Small intestine (tissue), 7 donors: ENCODE data around the gene DTNB. TPM values are rescaled to one million over a fixed set of nuclear protein-coding genes. Genes with fewer than 3 reads are reported as not detected.

Experiments used
- DNase-seq, 2 donors: peaks; one replicate each; pipeline versions ENCODE4 v3.0.0 to v3.0.0-alpha.2; 2013
- FAIRE-seq: peaks from 2 replicates; lab custom pipeline; 2012; peaks lifted over from hg19 to GRCh38; lab: Jason Lieb, UNC
- H3K27ac ChIP-seq, 3 donors: one replicate each; pipeline ENCODE4 v1.5.1; 2013; ENCODE audit warnings: low read length in 2 of 3, mild to moderate bottlenecking in 2 of 3, control low read depth in 1 of 3, inconsistent platforms in 1 of 3, low read depth in 1 of 3, moderate library complexity in 1 of 3
- H3K27me3 ChIP-seq, 3 donors: one replicate each; pipeline ENCODE4 v1.6.1; 2013; ENCODE audit warnings: low read length in 3 of 3, inconsistent platforms in 1 of 3; ENCODE audit not compliant: control insufficient read depth in 3 of 3, insufficient read depth in 3 of 3
- H3K36me3 ChIP-seq, 3 donors: one replicate each; pipeline ENCODE4 v1.6.1; 2013; ENCODE audit warnings: low read length in 3 of 3, inconsistent platforms in 1 of 3, low read depth in 1 of 3, mild to moderate bottlenecking in 1 of 3, moderate library complexity in 1 of 3; ENCODE audit not compliant: control insufficient read depth in 3 of 3, insufficient read depth in 2 of 3
- H3K4me1 ChIP-seq, 3 donors: one replicate each; pipeline ENCODE4 v1.6.1; 2013; ENCODE audit warnings: low read length in 2 of 3, inconsistent platforms in 1 of 3, low read depth in 1 of 3, mild to moderate bottlenecking in 1 of 3, moderate library complexity in 1 of 3; ENCODE audit not compliant: control insufficient read depth in 3 of 3, insufficient read depth in 2 of 3
- H3K4me3 ChIP-seq, 3 donors: one replicate each; pipeline ENCODE4 v1.5.1; 2013; ENCODE audit warnings: low read length in 3 of 3, control low read depth in 1 of 3, inconsistent platforms in 1 of 3, low read depth in 1 of 3, mild to moderate bottlenecking in 1 of 3, moderate library complexity in 1 of 3
- H3K9me3 ChIP-seq, 2 donors: one replicate each; pipeline ENCODE4 v1.6.1; 2013; ENCODE audit warnings: low read depth in 1 of 2, low read length in 1 of 2; ENCODE audit not compliant: control insufficient read depth in 2 of 2, insufficient read depth in 1 of 2
- WGBS, 3 donors: extraction: QIAGEN DNeasy Blood & Tissue Kit; methylation state at CpG; one replicate each; pipeline ENCODE4 v1.1.7; 2013; 5-methylcytosine and 5-hydroxymethylcytosine counted together
- polyA plus RNA-seq, 4 donors: library from polyadenylated mRNA; stranded (reverse) in 3 of 4; unstranded in 1 of 4; fragments of 200-250 nt in 3 of 4; fragments of 120-200 nt in 1 of 4; gene quantifications; one replicate each; pipeline versions ENCODE4 v1.2.1 to v1.2.3, GENCODE V29; 2013
- donor health status: healthy with polysubstance abuse.
- donor health status: control.
- donor health status: control.
- donor health status: Bipolar disorder and iron deficiency.
- donor health status: healthy.

DTNB gene
- polyA plus RNA-seq, 4 donors = 2.4 to 9.7 (median 4.4) TPM

DNA sequence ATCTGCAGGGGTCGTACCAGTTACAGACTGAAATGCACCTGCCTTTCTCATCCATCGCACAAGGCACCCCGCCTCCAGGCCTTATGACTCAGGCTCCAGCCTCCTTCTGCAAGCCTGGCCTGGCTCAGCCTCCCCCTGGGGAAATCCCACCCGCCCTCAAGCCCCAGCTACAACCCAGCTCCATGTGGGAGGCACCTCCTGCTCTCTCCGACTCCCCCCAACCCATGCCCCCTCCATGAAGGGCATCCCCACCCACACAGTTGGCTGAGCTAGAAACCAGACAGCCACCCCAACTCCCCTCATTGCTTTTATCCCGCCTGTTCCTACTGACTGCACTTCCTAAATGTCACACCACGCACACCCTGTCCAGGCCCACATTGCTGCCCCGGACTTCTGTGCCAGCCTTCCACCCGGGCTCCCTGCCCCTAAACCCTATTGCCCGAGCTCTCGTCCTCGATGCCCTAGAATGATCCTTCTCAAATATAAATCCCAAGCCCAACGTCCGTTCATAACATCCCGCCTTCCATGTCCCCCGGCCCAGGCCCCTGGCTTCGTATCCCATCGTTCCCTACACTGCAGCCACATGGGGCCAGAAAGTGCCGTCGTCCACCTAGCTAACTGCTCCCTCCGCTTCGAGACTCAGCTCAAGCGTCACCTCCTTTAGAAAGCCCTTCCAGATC, 341.6 kb downstream of the DTNB start:
- FAIRE-seq = no peak

DNA sequence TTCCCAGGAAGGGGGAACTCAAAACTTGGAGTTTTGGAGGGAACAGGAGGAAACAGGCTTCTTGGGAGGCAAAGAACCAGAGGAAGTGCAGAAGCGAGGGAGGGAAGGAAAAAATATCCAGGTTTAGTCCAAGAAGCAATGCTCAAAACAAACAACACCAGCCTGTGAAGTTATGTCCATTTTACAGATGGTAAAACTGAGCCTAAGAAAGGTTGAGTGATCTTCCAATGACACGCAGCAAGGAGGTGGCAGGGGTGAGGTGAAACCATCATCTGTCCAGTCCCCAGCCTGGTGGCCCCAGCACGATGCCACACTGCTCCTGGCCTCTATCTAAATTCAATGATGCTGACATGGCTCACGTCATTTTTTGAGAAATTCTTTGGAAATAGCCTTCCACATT, 342.4 kb downstream of the DTNB start:
- FAIRE-seq (no peak), DNase-seq (no peak)
- Histone ChIP-seq H3K9me3 (peaks cover 0 to 18% of the 10 kb centered on the region in 2 donors), H3K4me3 (no peak overlapping the region), H3K27me3 (no peaks in the 10 kb centered on the region), H3K4me1 (peaks cover 0 to 7% (median 0%) of the 10 kb centered on the region in 3 donors), H3K27ac (no peak overlapping the region), H3K36me3 (peaks cover 0 to 56% (median 3%) of the 10 kb centered on the region in 3 donors)
- 88 to 97% (median 91%) methylated on average over 4 of the region's 4 CpGs for WGBS, 3 donors

More for the DNA sequence above, 341.6 kb downstream of the DTNB start:
- Histone ChIP-seq H3K36me3 (peaks cover 0 to 57% (median 3%) of the 10 kb centered on the region in 3 donors), H3K9me3 (peaks cover 0 to 11% of the 10 kb centered on the region in 2 donors), H3K27me3 (no peaks in the 10 kb centered on the region), H3K27ac (no peak overlapping the region), H3K4me3 (no peak overlapping the region), H3K4me1 (peaks cover 0 to 10% (median 0%) of the 10 kb centered on the region in 3 donors)
- no peak for DNase-seq
- 83 to 88% (median 85%) methylated on average over 23 of the region's 23 CpGs for WGBS, 3 donors

DNA sequence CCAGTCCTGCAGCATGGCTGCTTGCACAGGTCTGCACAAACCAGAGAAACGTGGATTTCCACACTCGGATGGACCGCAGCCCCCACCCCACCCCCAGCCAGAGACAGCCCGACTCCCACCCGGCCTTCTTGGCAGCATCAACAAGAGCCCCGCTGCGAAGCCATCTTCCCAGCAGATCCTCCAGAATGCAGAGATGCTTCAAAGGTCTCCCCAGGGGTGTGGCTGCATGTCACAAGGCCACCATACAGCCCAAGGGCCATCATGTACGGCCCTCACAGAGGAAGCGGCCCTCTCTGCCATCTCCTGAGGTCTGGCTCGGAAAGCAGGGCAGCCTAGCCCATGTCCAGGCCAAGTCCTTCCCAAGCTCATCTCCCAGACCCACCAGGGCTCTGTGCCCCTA, 343.1 kb downstream of the DTNB start:
- H3K27ac ChIP-seq = no peak overlapping the region
- FAIRE-seq (no peak), DNase-seq (no peak)
- H3K4me3 ChIP-seq = no peak overlapping the region
- H3K36me3 ChIP-seq = peaks cover 0 to 52% (median 3%) of the 10 kb centered on the region in 3 donors
- peaks cover 0 to 5% (median 0%) of the 10 kb centered on the region in 3 donors for H3K4me1 ChIP-seq
- 76 to 89% (median 78%) methylated on average over 10 of the region's 10 CpGs for WGBS, 3 donors
- no peaks in the 10 kb centered on the region for H3K27me3 ChIP-seq
- peaks cover 0 to 18% of the 10 kb centered on the region in 2 donors for H3K9me3 ChIP-seq

DNA sequence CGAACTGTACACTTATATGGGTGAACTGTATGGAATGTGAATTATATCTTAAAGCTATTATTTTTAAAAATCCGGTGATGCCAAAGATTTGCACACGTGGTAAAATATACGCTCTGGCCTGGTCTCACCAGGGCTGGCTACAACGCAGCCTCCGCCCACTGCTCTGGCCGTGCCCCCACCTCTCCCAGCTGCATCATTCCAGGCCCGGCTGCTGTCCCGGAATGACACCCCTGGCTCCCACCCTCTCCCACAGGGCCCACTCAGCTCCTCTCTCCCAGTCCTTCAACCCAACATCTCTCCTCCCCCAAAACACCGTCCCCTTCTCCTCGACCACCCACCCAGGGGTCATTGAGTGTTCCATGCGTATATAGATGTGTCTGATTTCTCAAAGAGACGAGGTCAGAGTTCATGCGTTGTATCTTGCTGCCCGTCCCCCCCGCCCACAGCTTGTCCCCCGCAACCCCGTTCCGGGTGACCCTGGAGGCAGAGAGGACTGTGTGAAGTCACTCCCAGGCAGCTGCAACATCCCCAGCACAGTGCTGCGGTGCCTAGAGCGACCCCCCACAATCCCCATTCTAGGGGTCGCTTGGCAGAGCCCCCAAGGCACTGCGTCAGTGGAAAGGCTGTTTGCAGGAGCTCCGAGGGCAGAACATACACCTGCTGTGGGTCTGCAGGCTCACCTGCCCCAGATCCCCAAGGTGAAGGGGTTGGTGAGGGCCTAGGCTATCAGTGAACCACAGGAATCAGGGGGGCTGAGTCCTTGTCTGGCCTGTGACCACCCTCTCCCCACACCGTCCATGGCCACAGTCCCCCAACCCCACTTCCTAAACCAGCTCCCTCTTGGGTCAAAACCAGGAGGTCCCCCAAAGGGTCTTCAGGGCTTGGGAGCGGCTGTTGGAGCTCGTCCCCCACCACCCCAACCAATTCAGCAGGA, 345.0 kb downstream of the DTNB start:
- Histone ChIP-seq H3K36me3 (peaks cover 0 to 61% (median 3%) of the 10 kb centered on the region in 3 donors), H3K27me3 (no peaks in the 10 kb centered on the region), H3K9me3 (peaks cover 0 to 18% of the 10 kb centered on the region in 2 donors), H3K27ac (no peak overlapping the region), H3K4me3 (no peak overlapping the region), H3K4me1 (peaks cover 0 to 3% (median 0%) of the 10 kb centered on the region in 3 donors)
- DNase-seq (no peak), FAIRE-seq (no peak)
- WGBS, 3 donors = 81 to 98% (median 97%) methylated on average over 27 of the region's 27 CpGs

Other genes with a start within 250 kb of the DTNB start
- 10 to 100 TPM in 1 of 4 donors, 1 to 10 TPM in 3; 1.1 to 14.7 (median 3.2) TPM for gene ASXL2, start 204.9 kb upstream of the DTNB start, polyA plus RNA-seq